ENCODE measurements around the gene BRAF.

BRAF gene

GRCh38 chr7:140726281-140726680 lies 198.4 kb downstream of the BRAF start:
- Histone ChIP-seq H3K9me2 (replicated peaks; ENCODE audit: insufficient read depth, low read length) (no peaks in the 10 kb centered on the region), H2AFZ (ENCODE audit: low read depth, low read length, severe bottlenecking) (no peak overlapping the region), H3K9ac (ENCODE audit: low read length) (no peak overlapping the region), H3K36me3 (ENCODE audit: low read length) (no peaks in the 10 kb centered on the region), H3K27me3 (ENCODE audit: low read length) (no peaks in the 10 kb centered on the region), H3F3A (ENCODE audit: insufficient read depth) (peaks cover 4% of the 10 kb centered on the region; the same call in 1 of the 2 replicates), H4K20me1 (ENCODE audit: low read depth, low read length) (no peaks in the 10 kb centered on the region), H3K79me2 (ENCODE audit: insufficient read depth, low read length) (no peaks in the 10 kb centered on the region), H3K9me3 (ENCODE audit: insufficient read depth, low read length) (no peaks in the 10 kb centered on the region), H3K4me3 (ENCODE audit: insufficient read depth, low read length, poor library complexity, severe bottlenecking) (no peak overlapping the region), H3K27ac (ENCODE audit: low read depth, low read length) (no peak overlapping the region), H3K4me2 (ENCODE audit: low read depth, low read length, poor library complexity, severe bottlenecking) (no peak overlapping the region)
- TF ChIP-seq EZH2phosphoT487 (conservative IDR thresholded peaks at IDR 0.05; ENCODE audit: low read length) (no peak), CTCF (IDR thresholded peaks at IDR 0.05; ENCODE audit: insufficient read depth, low read length, poor library complexity, severe bottlenecking) (peak; percentile 23)

DNA sequence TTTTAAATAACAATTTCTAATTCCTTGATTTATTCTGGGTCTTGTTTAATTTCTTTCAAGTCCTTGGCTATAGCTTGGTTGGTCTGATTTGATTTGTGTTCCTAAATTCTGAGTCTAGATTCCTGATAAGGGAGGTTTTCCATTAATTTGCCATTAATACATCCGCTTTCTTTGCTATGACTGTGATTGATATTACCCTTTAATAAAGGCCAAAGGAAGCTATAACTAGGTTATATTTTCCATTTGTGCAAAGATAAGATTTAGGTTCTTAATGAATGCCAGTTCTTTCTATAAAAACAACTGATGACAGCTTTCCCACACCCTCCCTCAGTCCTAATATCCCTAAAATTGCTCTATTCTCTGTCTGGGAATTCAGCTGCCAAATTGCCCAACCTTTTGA lies 200.0 kb downstream of the BRAF start:
- Histone ChIP-seq H3K36me3 (ENCODE audit: low read length) (no peaks in the 10 kb centered on the region), H3K79me2 (ENCODE audit: insufficient read depth, low read length) (no peaks in the 10 kb centered on the region), H2AFZ (ENCODE audit: low read depth, low read length, severe bottlenecking) (no peak overlapping the region), H3K27me3 (ENCODE audit: low read length) (no peaks in the 10 kb centered on the region), H3F3A (ENCODE audit: insufficient read depth) (peaks cover 4% of the 10 kb centered on the region; the same call in 1 of the 2 replicates), H3K4me3 (ENCODE audit: insufficient read depth, low read length, poor library complexity, severe bottlenecking) (no peak overlapping the region), H3K9me2 (replicated peaks; ENCODE audit: insufficient read depth, low read length) (no peaks in the 10 kb centered on the region), H4K20me1 (ENCODE audit: low read depth, low read length) (no peaks in the 10 kb centered on the region), H3K9me3 (ENCODE audit: insufficient read depth, low read length) (no peaks in the 10 kb centered on the region), H3K9ac (ENCODE audit: low read length) (no peak overlapping the region), H3K4me2 (ENCODE audit: low read depth, low read length, poor library complexity, severe bottlenecking) (no peak overlapping the region), H3K27ac (ENCODE audit: low read depth, low read length) (no peak overlapping the region)
- TF ChIP-seq EZH2phosphoT487 (conservative IDR thresholded peaks at IDR 0.05; ENCODE audit: low read length) (no peak), CTCF (IDR thresholded peaks at IDR 0.05; ENCODE audit: insufficient read depth, low read length, poor library complexity, severe bottlenecking) (no peak)

DNA sequence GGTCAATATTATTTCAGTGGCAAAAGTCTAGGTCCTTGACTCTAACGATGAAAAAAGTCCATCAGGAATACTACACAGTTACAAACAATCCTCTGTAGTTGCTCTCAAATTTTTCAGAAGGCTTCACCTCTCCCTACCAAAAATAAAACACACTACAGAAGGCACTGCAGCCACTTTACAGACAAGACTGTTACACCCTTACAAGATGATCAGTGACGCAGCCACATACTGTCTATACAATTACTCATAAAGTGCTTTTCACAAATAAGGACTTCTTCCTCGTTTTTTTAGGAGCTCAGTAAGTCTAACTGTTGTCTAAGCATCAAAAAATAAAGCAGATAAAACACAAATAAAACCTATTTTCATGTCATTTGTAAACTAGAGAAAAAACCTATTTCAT lies 201.2 kb downstream of the BRAF start:
- no peaks in the 10 kb centered on the region for H3K9me2 ChIP-seq (replicated peaks; ENCODE audit: insufficient read depth, low read length)
- no peak overlapping the region for H3K4me2 ChIP-seq (ENCODE audit: low read depth, low read length, poor library complexity, severe bottlenecking)
- H2AFZ ChIP-seq (ENCODE audit: low read depth, low read length, severe bottlenecking): no peak overlapping the region
- H4K20me1 ChIP-seq (ENCODE audit: low read depth, low read length): no peaks in the 10 kb centered on the region
- H3K9me3 ChIP-seq (ENCODE audit: insufficient read depth, low read length): no peaks in the 10 kb centered on the region
- no peaks in the 10 kb centered on the region for H3K36me3 ChIP-seq (ENCODE audit: low read length)
- no peak overlapping the region for H3K4me3 ChIP-seq (ENCODE audit: insufficient read depth, low read length, poor library complexity, severe bottlenecking)
- H3F3A ChIP-seq (ENCODE audit: insufficient read depth): peaks cover 4% of the 10 kb centered on the region; the same call in 1 of the 2 replicates
- no peak for TF ChIP-seq EZH2phosphoT487 (conservative IDR thresholded peaks at IDR 0.05; ENCODE audit: low read length)
- TF ChIP-seq CTCF (IDR thresholded peaks at IDR 0.05; ENCODE audit: insufficient read depth, low read length, poor library complexity, severe bottlenecking): no peak
- no peaks in the 10 kb centered on the region for H3K27me3 ChIP-seq (ENCODE audit: low read length)
- no peaks in the 10 kb centered on the region for H3K79me2 ChIP-seq (ENCODE audit: insufficient read depth, low read length)
- no peak overlapping the region for H3K9ac ChIP-seq (ENCODE audit: low read length)
- no peak overlapping the region for H3K27ac ChIP-seq (ENCODE audit: low read depth, low read length)

Data from SU-DHL-6 (cell line).